GM19397 (cell line): Measurements from ENCODE around the gene THG1L.
"Not testable (repeated sequence)": the region's sequence is repeated elsewhere in the genome, so short reads cannot be mapped to it uniquely, and the experiment has no call there.

ENCODE experiments used
- ATAC-seq: cut with Tn5 transposase; IDR thresholded peaks from one replicate; pipeline ENCODE4 v1.9.1; 2021; ENCODE audit warnings: mild to moderate bottlenecking, moderate library complexity; ENCODE audit not compliant: unreplicated experiment

Gene THG1L

GRCh38 chr5:157726607-157727006 is 4.6 kb upstream of the THG1L start:
- ATAC-seq, result not testable (repeated sequence)

- not testable (repeated sequence) for ATAC-seq
These were observed 3.4 kb upstream of the THG1L start for GRCh38 chr5:157727858-157728257.

GRCh38 chr5:157729858-157730257 is 1.4 kb upstream of the THG1L start:
- ATAC-seq, result peak; percentile 64

- no peak for ATAC-seq
These were observed 334 bp upstream of the THG1L start for GRCh38 chr5:157730900-157731271.

GRCh38 chr5:157732130-157732514 is 902 bp downstream of the THG1L start:
- ATAC-seq, result no peak

- no peak for ATAC-seq
These were observed 1.5 kb downstream of the THG1L start for GRCh38 chr5:157732596-157733262.

GRCh38 chr5:157734436-157734835 is 3.2 kb downstream of the THG1L start:
- ATAC-seq, result no peak

- ATAC-seq, result no peak
These were observed 4.8 kb downstream of the THG1L start for GRCh38 chr5:157735991-157736390.

GRCh38 chr5:157739388-157740228 is 8.4 kb downstream of the THG1L start:
- ATAC-seq, result no peak

GRCh38 chr5:157740229-157740610 is 9.0 kb downstream of the THG1L start:
- ATAC-seq, result no peak

- ATAC-seq, result no peak
These were observed 9.9 kb downstream of the THG1L start for GRCh38 chr5:157741131-157741530.

- ATAC-seq, result peak; percentile 91
These were observed 12.2 kb downstream of the THG1L start, which contains the start of gene LSM11 for GRCh38 chr5:157743163-157744050. LSM11 (plus strand) TSS chr5:157743712; CDS start chr5:157743751, 39 bp downstream.

- peak; percentile 26 for ATAC-seq
These were observed 13.1 kb downstream of the THG1L start for GRCh38 chr5:157744051-157745011.

- no peak for ATAC-seq
These were observed 13.8 kb downstream of the THG1L start for GRCh38 chr5:157745041-157745456.

GRCh38 chr5:157747173-157747740 is 16.0 kb downstream of the THG1L start:
- ATAC-seq, result no peak

GRCh38 chr5:157747766-157748700 is 16.8 kb downstream of the THG1L start:
- ATAC-seq, result no peak

- no peak for ATAC-seq
These were observed 17.7 kb downstream of the THG1L start for GRCh38 chr5:157748760-157749461.

- no peak for ATAC-seq
These were observed 18.2 kb downstream of the THG1L start for GRCh38 chr5:157749462-157749799.
